Pericardium fibroblast (primary cell): Measurements from ENCODE around the gene DMAP1. TPM values are rescaled to one million over a fixed set of nuclear protein-coding genes. Genes with fewer than 3 reads are reported as not detected.

Source experiments
- total RNA-seq: library from RNA; depleted of rRNA; stranded (reverse); fragments of >200 nt; gene quantifications from 2 replicates; pipeline ENCODE4 v1.2.3, GENCODE V29; 2015

The DMAP1 gene
- 17.0 and 32.8 TPM in 2 replicates for total RNA-seq

GRCh38 chr1:44213222-44214112 lies at the start of gene DMAP1:
TSS of gene DMAP1 (plus strand) at chr1:44213471. CDS start at chr1:44213754, 283 bp downstream.

Other genes starting within 250 kb of the DMAP1 start
- 6.5 and 23.9 TPM in 2 replicates for gene DPH2, start 243.5 kb upstream of the DMAP1 start, total RNA-seq
- gene ATP6V0B, start 238.5 kb upstream of the DMAP1 start, total RNA-seq = 72.8 and 127 TPM in 2 replicates
- 98.6 and 106 TPM in 2 replicates for gene B4GALT2, start 234.3 kb upstream of the DMAP1 start, total RNA-seq
- gene CCDC24, start 221.9 kb upstream of the DMAP1 start, total RNA-seq = 0.43 and 2.2 TPM in 2 replicates
- 11.6 and 16.0 TPM in 2 replicates for gene SLC6A9, start 182.0 kb upstream of the DMAP1 start, total RNA-seq
- gene KLF17, start 94.7 kb upstream of the DMAP1 start, total RNA-seq = under 0.01 TPM in 1 of 2 replicates, not detected in the other
- gene KLF18, start 71.8 kb upstream of the DMAP1 start, total RNA-seq = not detected in 2 replicates
- 51.8 and 73.3 TPM in 2 replicates for gene ERI3, start 141.8 kb downstream of the DMAP1 start, total RNA-seq
- gene RNF220, start 191.8 kb downstream of the DMAP1 start, total RNA-seq = 88.0 and 95.5 TPM in 2 replicates